Smooth muscle cell (in vitro differentiated cells): Measurements from ENCODE around the gene THBS4. TPM values are rescaled to one million over a fixed set of nuclear protein-coding genes. Genes with fewer than 3 reads are reported as not detected.

ENCODE experiments used
- DNase-seq: peaks from one replicate; lab custom pipeline; 2025; ENCODE audit not compliant: unreplicated experiment; lab: John Stamatoyannopoulos, UW
- H2AFZ ChIP-seq: fragments of 200-600 bp; sonication (generic); 2 replicates; pipeline ENCODE4 v1.6.0; 2016; ENCODE audit warnings: antibody characterized with exemption, low read depth, mild to moderate bottlenecking
- H3F3A ChIP-seq: fragments of 200-600 bp; sonication (generic); 2 replicates; pipeline ENCODE4 v1.6.0; 2017; ENCODE audit warnings: antibody characterized with exemption, low read depth
- H3K27ac ChIP-seq: fragments of 200-600 bp; sonication (generic); 2 replicates; pipeline ENCODE4 v1.5.1; 2016; ENCODE audit warnings: low read depth, mild to moderate bottlenecking
- H3K27me3 ChIP-seq: fragments of 200-600 bp; sonication (generic); 2 replicates; pipeline ENCODE4 v1.6.1; 2016; ENCODE audit warnings: low read depth, mild to moderate bottlenecking
- H3K36me3 ChIP-seq: fragments of 200-600 bp; sonication (generic); 2 replicates; pipeline ENCODE4 v1.5.1; 2016; ENCODE audit warnings: low read depth
- H3K4me1 ChIP-seq: fragments of 200-600 bp; sonication (generic); 2 replicates; pipeline ENCODE4 v1.5.1; 2016; ENCODE audit warnings: low read depth
- H3K4me2 ChIP-seq: fragments of 200-600 bp; sonication (generic); 2 replicates; pipeline ENCODE4 v1.6.0; 2016; ENCODE audit warnings: mild to moderate bottlenecking
- H3K4me3 ChIP-seq: fragments of 200-600 bp; sonication (generic); 2 replicates; pipeline ENCODE4 v1.5.1; 2016; ENCODE audit warnings: mild to moderate bottlenecking
- H3K79me2 ChIP-seq: fragments of 200-600 bp; sonication (generic); 2 replicates; pipeline ENCODE4 v1.6.0; 2016; ENCODE audit warnings: low read depth, mild to moderate bottlenecking
- H3K9ac ChIP-seq: fragments of 200-600 bp; sonication (generic); 2 replicates; pipeline ENCODE4 v1.6.0; 2016; ENCODE audit warnings: low read depth
- H3K9me3 ChIP-seq: fragments of 200-600 bp; sonication (generic); replicated peaks from 2 replicates; pipeline ENCODE4 v1.5.1; 2016; ENCODE audit warnings: low read depth
- H4K20me1 ChIP-seq: fragments of 200-600 bp; sonication (generic); 2 replicates; pipeline ENCODE4 v1.6.0; 2016; ENCODE audit warnings: low read depth
- WGBS: methylation state at CpG from one replicate; pipeline ENCODE4 v1.1.7; 2016; ENCODE audit warnings: low lambda C conversion rate; 5-methylcytosine and 5-hydroxymethylcytosine counted together
- polyA plus RNA-seq: library from polyadenylated mRNA; unstranded; fragments of >200 nt; fragmentation: Nextera tagmentation; extraction: Ambion mirVana; gene quantifications from 2 replicates; pipeline ENCODE4 v1.2.1, GENCODE V29; 2016
- total RNA-seq: library from RNA; depleted of rRNA; stranded (reverse); fragments of >200 nt; gene quantifications from 2 replicates; pipeline ENCODE4 v1.2.3, GENCODE V29; 2014
- TF ChIP-seq, protein P1 (sequence below): fragments of 200-600 bp; sonication (generic); IDR thresholded peaks from 2 replicates; pipeline ENCODE4 v1.5.1; 2017; ENCODE audit warnings: borderline replicate concordance, mild to moderate bottlenecking, antibody characterized with exemption; ENCODE audit not compliant: insufficient read depth, poor library complexity, severe bottlenecking

Gene THBS4
- total and polyA plus RNA-seq, 2 experiments from 2014 or later, result 0.61 to 2.9 TPM

DNA sequence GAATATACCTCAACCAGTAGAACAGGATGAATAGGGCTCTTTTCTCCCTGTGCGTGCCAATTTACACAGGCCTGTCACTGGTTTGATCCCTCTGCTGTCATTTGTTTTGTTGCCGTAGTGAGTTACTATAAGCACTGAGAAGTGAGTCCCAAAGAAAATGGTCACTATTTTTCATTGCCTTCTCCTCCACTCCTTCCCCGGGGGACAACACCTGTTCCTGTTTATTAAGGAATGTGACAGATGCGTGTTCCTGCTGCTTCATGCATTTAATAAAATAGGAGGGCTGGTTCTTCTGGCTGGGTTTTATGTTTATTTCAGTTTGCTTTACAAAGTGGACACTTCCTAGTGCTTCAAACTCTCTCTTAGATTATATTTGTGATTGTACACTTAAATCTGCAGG is 6.4 kb downstream of the THBS4 start:
- 89% methylated on average over 4 of the region's 4 CpGs for WGBS
- Histone ChIP-seq H3K36me3 (no peaks in the 10 kb centered on the region), H3K9me3 (no peaks in the 10 kb centered on the region), H3K27me3 (peaks cover 42% of the 10 kb centered on the region), H3K79me2 (no peaks in the 10 kb centered on the region), H4K20me1 (no peaks in the 10 kb centered on the region), H3K9ac (no peak overlapping the region), H3K27ac (no peak overlapping the region), H3F3A (no peaks in the 10 kb centered on the region), H3K4me3 (no peak overlapping the region), H3K4me2 (no peak overlapping the region), H3K4me1 (no peaks in the 10 kb centered on the region), H2AFZ (no peak overlapping the region)
- DNase-seq, result no peak
- TF ChIP-seq, protein P1, sequence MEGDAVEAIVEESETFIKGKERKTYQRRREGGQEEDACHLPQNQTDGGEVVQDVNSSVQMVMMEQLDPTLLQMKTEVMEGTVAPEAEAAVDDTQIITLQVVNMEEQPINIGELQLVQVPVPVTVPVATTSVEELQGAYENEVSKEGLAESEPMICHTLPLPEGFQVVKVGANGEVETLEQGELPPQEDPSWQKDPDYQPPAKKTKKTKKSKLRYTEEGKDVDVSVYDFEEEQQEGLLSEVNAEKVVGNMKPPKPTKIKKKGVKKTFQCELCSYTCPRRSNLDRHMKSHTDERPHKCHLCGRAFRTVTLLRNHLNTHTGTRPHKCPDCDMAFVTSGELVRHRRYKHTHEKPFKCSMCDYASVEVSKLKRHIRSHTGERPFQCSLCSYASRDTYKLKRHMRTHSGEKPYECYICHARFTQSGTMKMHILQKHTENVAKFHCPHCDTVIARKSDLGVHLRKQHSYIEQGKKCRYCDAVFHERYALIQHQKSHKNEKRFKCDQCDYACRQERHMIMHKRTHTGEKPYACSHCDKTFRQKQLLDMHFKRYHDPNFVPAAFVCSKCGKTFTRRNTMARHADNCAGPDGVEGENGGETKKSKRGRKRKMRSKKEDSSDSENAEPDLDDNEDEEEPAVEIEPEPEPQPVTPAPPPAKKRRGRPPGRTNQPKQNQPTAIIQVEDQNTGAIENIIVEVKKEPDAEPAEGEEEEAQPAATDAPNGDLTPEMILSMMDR, result no peak

DNA sequence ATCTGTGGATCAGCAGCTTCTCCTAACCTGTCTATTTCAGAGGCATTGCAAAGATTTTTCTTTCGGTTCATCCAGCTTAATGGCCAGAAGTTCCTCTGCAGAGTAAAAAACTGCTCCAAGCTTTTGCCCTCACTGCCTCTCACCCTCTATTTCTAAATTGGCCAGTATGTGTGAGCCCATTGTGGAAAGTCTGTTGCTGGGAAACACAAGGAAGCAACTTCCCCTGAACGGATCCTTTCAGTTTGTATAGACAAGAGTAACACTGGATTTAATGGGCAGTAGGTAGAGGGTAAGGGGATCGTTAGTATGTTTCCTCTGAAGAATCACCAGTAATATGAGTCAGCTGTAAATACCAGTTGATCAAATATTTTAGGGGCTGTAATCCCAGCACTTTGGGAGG is 7.2 kb downstream of the THBS4 start:
- no peaks in the 10 kb centered on the region for H3K79me2 ChIP-seq
- H4K20me1 ChIP-seq, result no peaks in the 10 kb centered on the region
- H3F3A ChIP-seq, result no peaks in the 10 kb centered on the region
- no peak overlapping the region for H3K4me2 ChIP-seq
- TF ChIP-seq, protein P1, result no peak
- H3K27ac ChIP-seq, result no peak overlapping the region
- no peak for DNase-seq
- no peak overlapping the region for H2AFZ ChIP-seq
- 88% methylated on average over 3 of the region's 3 CpGs for WGBS
- H3K4me1 ChIP-seq, result no peaks in the 10 kb centered on the region
- no peaks in the 10 kb centered on the region for H3K9me3 ChIP-seq
- no peak overlapping the region for H3K9ac ChIP-seq
- no peaks in the 10 kb centered on the region for H3K36me3 ChIP-seq
- peaks cover 41% of the 10 kb centered on the region for H3K27me3 ChIP-seq
- no peak overlapping the region for H3K4me3 ChIP-seq

DNA sequence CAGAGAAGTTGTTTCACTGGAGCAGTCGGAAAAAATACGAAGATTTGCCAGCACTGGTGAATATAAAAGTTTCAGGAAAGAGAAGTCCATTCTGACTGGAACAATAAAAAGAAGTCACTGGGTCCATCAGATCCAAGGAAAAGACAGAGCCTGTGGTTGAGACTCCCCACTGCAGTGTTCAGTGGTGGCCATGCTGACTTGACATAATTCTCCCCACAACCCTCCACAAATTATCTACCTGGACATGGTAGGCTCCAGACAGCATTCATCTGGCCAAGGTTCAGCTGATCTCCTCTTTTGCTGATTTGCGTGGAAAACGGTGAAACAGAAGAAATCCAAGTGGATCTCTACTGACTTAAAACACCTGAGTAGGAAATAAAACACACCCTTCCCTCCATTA is 8.0 kb downstream of the THBS4 start:
- no peaks in the 10 kb centered on the region for H3K4me1 ChIP-seq
- no peaks in the 10 kb centered on the region for H3K36me3 ChIP-seq
- no peak overlapping the region for H3K4me2 ChIP-seq
- no peaks in the 10 kb centered on the region for H4K20me1 ChIP-seq
- H3K27me3 ChIP-seq, result peaks cover 33% of the 10 kb centered on the region
- H3K27ac ChIP-seq, result no peak overlapping the region
- TF ChIP-seq, protein P1, result no peak
- H3K4me3 ChIP-seq, result no peak overlapping the region
- H3F3A ChIP-seq, result no peaks in the 10 kb centered on the region
- no peaks in the 10 kb centered on the region for H3K79me2 ChIP-seq
- DNase-seq, result no peak
- no peaks in the 10 kb centered on the region for H3K9me3 ChIP-seq
- 71% methylated on average over 4 of the region's 4 CpGs for WGBS
- H3K9ac ChIP-seq, result no peak overlapping the region
- no peak overlapping the region for H2AFZ ChIP-seq

DNA sequence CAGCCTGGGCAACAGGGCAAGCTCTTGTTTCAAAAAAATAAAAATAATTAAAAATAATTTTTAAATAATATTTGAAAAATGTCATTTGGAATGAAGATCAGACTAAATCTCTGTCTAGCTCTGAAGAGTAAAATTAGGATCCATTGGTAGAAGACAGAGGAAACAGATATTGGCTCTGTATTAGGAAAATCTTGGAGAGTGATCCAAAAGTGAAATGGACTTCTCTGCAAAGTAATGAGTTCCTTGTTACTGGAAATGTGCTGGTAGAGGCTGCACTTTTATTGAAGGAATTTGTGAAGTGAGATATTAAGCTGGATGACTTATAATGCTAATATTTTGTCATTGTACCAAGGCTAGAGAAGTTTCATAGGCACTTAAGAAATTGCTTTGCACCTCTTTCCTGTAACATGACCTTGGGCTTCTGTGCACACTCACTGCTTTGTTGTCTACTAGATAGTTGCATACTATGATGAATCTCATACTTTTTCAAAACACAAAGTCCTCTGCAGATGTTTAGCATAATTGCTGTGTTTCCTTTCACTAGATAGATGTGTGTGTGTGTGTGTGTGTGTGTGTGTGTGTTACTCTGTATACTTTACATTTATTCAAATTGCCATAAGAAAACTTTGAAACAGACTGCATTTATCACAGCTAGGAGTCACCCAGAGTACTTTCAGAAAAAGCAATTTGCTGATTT is 13.1 kb downstream of the THBS4 start:
- Histone ChIP-seq H3F3A (no peaks in the 10 kb centered on the region), H2AFZ (no peak overlapping the region), H3K27me3 (peaks cover 10% of the 10 kb centered on the region), H3K9me3 (no peaks in the 10 kb centered on the region), H3K79me2 (no peaks in the 10 kb centered on the region), H3K9ac (no peak overlapping the region), H3K4me1 (no peaks in the 10 kb centered on the region), H3K4me2 (no peak overlapping the region), H3K4me3 (no peak overlapping the region), H3K36me3 (no peaks in the 10 kb centered on the region), H4K20me1 (no peaks in the 10 kb centered on the region), H3K27ac (no peak overlapping the region)
- no peak for DNase-seq
- TF ChIP-seq, protein P1, result no peak
